Neural progenitor cell (in vitro differentiated cells): ENCODE results near the gene COPS9.

Experiments used
- EZH2 ChIP-seq: fragments of 200-600 bp; sonication (generic); IDR thresholded peaks from 2 replicates; pipeline ENCODE4 v1.6.1; 2017; ENCODE audit warnings: antibody characterized with exemption, mild to moderate bottlenecking, moderate library complexity
- EZH2phosphoT487 ChIP-seq: fragments of 200-600 bp; sonication (generic); IDR thresholded peaks from 2 replicates; pipeline ENCODE4 v1.6.1; 2017; ENCODE audit warnings: antibody characterized with exemption
- TF ChIP-seq, protein P1 (sequence below): fragments of 200-600 bp; sonication (generic); IDR thresholded peaks from 2 replicates; pipeline ENCODE4 v1.5.1; 2017; ENCODE audit warnings: antibody characterized with exemption, mild to moderate bottlenecking

DNA sequence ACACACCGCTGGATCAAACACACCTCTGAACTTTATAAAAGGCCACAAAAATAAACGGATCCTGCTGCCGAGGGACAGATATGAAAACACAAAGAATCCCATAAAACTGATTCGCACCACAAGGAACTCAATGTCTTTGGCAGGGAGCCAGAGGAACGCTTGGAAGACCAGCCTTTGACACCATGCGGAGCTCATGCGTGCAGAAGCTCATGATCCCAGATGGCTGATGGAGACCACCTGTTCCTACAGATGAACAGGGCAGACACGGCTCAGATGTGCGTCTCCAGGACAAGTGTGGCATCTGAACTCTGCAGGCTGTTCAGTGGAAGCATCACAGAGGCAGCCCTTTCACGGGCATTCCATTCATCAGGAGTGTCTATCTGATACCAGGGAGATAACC, 24.9 kb downstream of the COPS9 start:
- TF ChIP-seq, protein P1, sequence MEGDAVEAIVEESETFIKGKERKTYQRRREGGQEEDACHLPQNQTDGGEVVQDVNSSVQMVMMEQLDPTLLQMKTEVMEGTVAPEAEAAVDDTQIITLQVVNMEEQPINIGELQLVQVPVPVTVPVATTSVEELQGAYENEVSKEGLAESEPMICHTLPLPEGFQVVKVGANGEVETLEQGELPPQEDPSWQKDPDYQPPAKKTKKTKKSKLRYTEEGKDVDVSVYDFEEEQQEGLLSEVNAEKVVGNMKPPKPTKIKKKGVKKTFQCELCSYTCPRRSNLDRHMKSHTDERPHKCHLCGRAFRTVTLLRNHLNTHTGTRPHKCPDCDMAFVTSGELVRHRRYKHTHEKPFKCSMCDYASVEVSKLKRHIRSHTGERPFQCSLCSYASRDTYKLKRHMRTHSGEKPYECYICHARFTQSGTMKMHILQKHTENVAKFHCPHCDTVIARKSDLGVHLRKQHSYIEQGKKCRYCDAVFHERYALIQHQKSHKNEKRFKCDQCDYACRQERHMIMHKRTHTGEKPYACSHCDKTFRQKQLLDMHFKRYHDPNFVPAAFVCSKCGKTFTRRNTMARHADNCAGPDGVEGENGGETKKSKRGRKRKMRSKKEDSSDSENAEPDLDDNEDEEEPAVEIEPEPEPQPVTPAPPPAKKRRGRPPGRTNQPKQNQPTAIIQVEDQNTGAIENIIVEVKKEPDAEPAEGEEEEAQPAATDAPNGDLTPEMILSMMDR: no peak
- TF ChIP-seq EZH2: no peak
- no peak for TF ChIP-seq EZH2phosphoT487
